Measurements from ENCODE around the gene EHBP1. TPM values are rescaled to one million over a fixed set of nuclear protein-coding genes. Genes with fewer than 3 reads are reported as not detected.
A peak's percentile ranks its signal among the peaks of the same experiment; 100 is the strongest.

EHBP1 gene
- polyA plus RNA-seq, 1 of the 3 experiments (the other 2 are of a cell fraction) = 62.7 TPM

GRCh38 chr2:62663411-62663810 is 42.1 kb upstream of the EHBP1 start (continued):
- no peak for TF ChIP-seq USF1 (IDR thresholded peaks at IDR 0.05; ENCODE audit: borderline replicate concordance, low read depth)
- TF ChIP-seq FOXJ3 (CRISPR knock-in tag; IDR thresholded peaks at IDR 0.05) = no peak
- TF ChIP-seq RXRA (IDR thresholded peaks at IDR 0.05; ENCODE audit: borderline replicate concordance, low read depth) = no peak
- 0 out of 2 replicates have a peak, but pooled peaks have one; percentile 28 for TF ChIP-seq SIN3A (IDR thresholded peaks at IDR 0.05; ENCODE audit: borderline replicate concordance, low read depth, low read length)
- TF ChIP-seq EP300 (IDR thresholded peaks at IDR 0.05; ENCODE audit: borderline replicate concordance in 1 of 2, low read depth in 1 of 2, low read length in 1 of 2) = peak; percentile 84 to 93
- peak; percentile 99 for TF ChIP-seq TCF12 (IDR thresholded peaks at IDR 0.05)
- no peak for TF ChIP-seq NRF1 (IDR thresholded peaks at IDR 0.05; ENCODE audit: low read depth, low read length)
- 0 out of 2 replicates have a peak, but pooled peaks have one; percentile 5 for TF ChIP-seq GATA2 (CRISPR knock-in tag; IDR thresholded peaks at IDR 0.05)
- TF ChIP-seq POLR2AphosphoS5 (IDR thresholded peaks at IDR 0.05; ENCODE audit: low read depth, low read length) = peak; percentile 87
- TF ChIP-seq EZH2phosphoT487 (IDR thresholded peaks at IDR 0.05; ENCODE audit: borderline replicate concordance, low read depth) = no peak

GRCh38 chr2:62663920-62664795 is 41.4 kb upstream of the EHBP1 start:
- Histone ChIP-seq H3K9me2 (no peaks in the 10 kb centered on the region), H4K20me1 (ENCODE audit: insufficient read depth) (no peaks in the 10 kb centered on the region), H3K4me2 (peak overlapping the region; percentile 24; the same call in 1 of the 2 replicates), H3K27me3 (ENCODE audit: insufficient read depth) (no peaks in the 10 kb centered on the region), H3K4me3 (ENCODE audit: low read depth in 2 of 2, low read length in 1 of 2) (no peak overlapping the region; a peak in 1 of 4 replicates), H3K27ac (ENCODE audit: low read depth in 2 of 2, low read length in 1 of 2) (peak overlapping the region; percentile 73 to 89; a peak in 3 of 4 replicates), H3K9me3 (no peaks in the 10 kb centered on the region), H3K4me1 (ENCODE audit: control insufficient read depth in 1 of 2, insufficient read depth in 2 of 2, low read depth in 1 of 2, low read length in 1 of 2) (peaks cover 26 to 27% of the 10 kb centered on the region in 2 experiments), H3K9ac (no peak overlapping the region), H3K36me3 (replicated peaks in 1 of 2; ENCODE audit: control insufficient read depth in 1 of 2, insufficient read depth in 2 of 2, low read length in 1 of 2) (no peaks in the 10 kb centered on the region), H2AFZ (ENCODE audit: low read depth) (peak overlapping the region; percentile 29), H3F3A (replicated peaks; ENCODE audit: insufficient read depth) (no peaks in the 10 kb centered on the region), H3K79me2 (ENCODE audit: insufficient read depth) (no peaks in the 10 kb centered on the region)
- CTCF ChIA-PET = interaction anchor here (0.6 to 4.4 kb wide), 2 partner anchors 207 to 384 kb away, joined by 3 to 19 read pairs; no protein-coding TSS in a partner anchor
- DNase-seq = no peak
- POLR2A ChIA-PET = no interaction called here
- no peak for TF ChIP-seq TEAD4 (IDR thresholded peaks at IDR 0.05; ENCODE audit: borderline replicate concordance, insufficient read depth)
- no peak for TF ChIP-seq MEF2A (IDR thresholded peaks at IDR 0.05; ENCODE audit: borderline replicate concordance, low read depth)
- TF ChIP-seq FOXM1 (IDR thresholded peaks at IDR 0.05; ENCODE audit: low read depth) = no peak
- TF ChIP-seq EP300 (IDR thresholded peaks at IDR 0.05; ENCODE audit: borderline replicate concordance in 1 of 2, low read depth in 1 of 2, low read length in 1 of 2) = no peak

- Histone ChIP-seq H3K79me2 (ENCODE audit: insufficient read depth) (no peaks in the 10 kb centered on the region), H3K9me2 (no peaks in the 10 kb centered on the region), H3K4me3 (ENCODE audit: low read depth in 2 of 2, low read length in 1 of 2) (no peak overlapping the region), H4K20me1 (ENCODE audit: insufficient read depth) (no peaks in the 10 kb centered on the region), H3K27me3 (ENCODE audit: insufficient read depth) (no peaks in the 10 kb centered on the region), H3K9ac (no peak overlapping the region), H2AFZ (ENCODE audit: low read depth) (no peak overlapping the region), H3K4me1 (ENCODE audit: control insufficient read depth in 1 of 2, insufficient read depth in 2 of 2, low read depth in 1 of 2, low read length in 1 of 2) (peaks cover 18 to 22% of the 10 kb centered on the region in 2 experiments), H3K4me2 (no peak overlapping the region), H3K9me3 (no peaks in the 10 kb centered on the region), H3F3A (replicated peaks; ENCODE audit: insufficient read depth) (no peaks in the 10 kb centered on the region), H3K27ac (ENCODE audit: low read depth in 2 of 2, low read length in 1 of 2) (peak overlapping the region in 1 of 2 experiments; percentile 89; a peak in 1 of 4 replicates), H3K36me3 (replicated peaks in 1 of 2; ENCODE audit: control insufficient read depth in 1 of 2, insufficient read depth in 2 of 2, low read length in 1 of 2) (no peaks in the 10 kb centered on the region)
- no peak for DNase-seq
- POLR2A ChIA-PET = no interaction called here
- CTCF ChIA-PET = interaction anchor here (4.4 kb wide), 1 partner anchor 208 kb away, joined by 19 read pairs; no protein-coding TSS in a partner anchor
- 94% methylated on average over 1 of the region's 1 CpG for WGBS (ENCODE audit: low lambda C conversion rate)
- TF ChIP-seq FOXJ3 (CRISPR knock-in tag; IDR thresholded peaks at IDR 0.05) = no peak
- TF ChIP-seq EZH2phosphoT487 (IDR thresholded peaks at IDR 0.05; ENCODE audit: borderline replicate concordance, low read depth) = no peak
- no peak for TF ChIP-seq MXI1 (IDR thresholded peaks at IDR 0.05; ENCODE audit: low read depth, low read length)
- TF ChIP-seq YY1 (IDR thresholded peaks at IDR 0.05; ENCODE audit: low read depth) = no peak
- no peak for TF ChIP-seq SMC3 (IDR thresholded peaks at IDR 0.05; ENCODE audit: low read depth, low read length)
- TF ChIP-seq MAX (IDR thresholded peaks at IDR 0.05; ENCODE audit: low read depth) = no peak
- TF ChIP-seq POLR2AphosphoS5 (IDR thresholded peaks at IDR 0.05; ENCODE audit: low read depth, low read length) = no peak
- TF ChIP-seq RXRA (IDR thresholded peaks at IDR 0.05; ENCODE audit: borderline replicate concordance, low read depth) = no peak
- no peak for TF ChIP-seq GABPA (IDR thresholded peaks at IDR 0.05; ENCODE audit: low read depth)
- no peak for TF ChIP-seq FOXM1 (IDR thresholded peaks at IDR 0.05; ENCODE audit: low read depth)
- TF ChIP-seq TEAD4 (IDR thresholded peaks at IDR 0.05; ENCODE audit: borderline replicate concordance, insufficient read depth) = no peak
- TF ChIP-seq NFIC (IDR thresholded peaks at IDR 0.05; ENCODE audit: borderline replicate concordance) = no peak
- TF ChIP-seq USF1 (IDR thresholded peaks at IDR 0.05; ENCODE audit: borderline replicate concordance, low read depth) = no peak
- no peak for TF ChIP-seq GATA2 (CRISPR knock-in tag; IDR thresholded peaks at IDR 0.05)
- TF ChIP-seq CTCF (IDR thresholded peaks at IDR 0.05) = no peak
Observed at GRCh38 chr2:62665446-62665845, 40.1 kb upstream of the EHBP1 start.
